GM23338 (cell line): ENCODE measurements around the gene CMPK1. TPM values are rescaled to one million over a fixed set of nuclear protein-coding genes. Genes with fewer than 3 reads are reported as not detected.

ENCODE experiments used
- ATAC-seq: fragments of 200-7000 bp; cut with Tn5 transposase; 3 replicates; pipeline ENCODE4 v1.9.1; 2020
- DNase-seq: peaks from one replicate; pipeline ENCODE4 v3.0.0-alpha.2; 2015; ENCODE audit warnings: low spot score
- H2AFZ ChIP-seq: fragments of 200-600 bp; sonication (generic); 2 replicates; pipeline ENCODE4 v1.8.0; 2016; ENCODE audit warnings: antibody characterized with exemption, mild to moderate bottlenecking, moderate library complexity
- H3F3A ChIP-seq: fragments of 200-600 bp; sonication (generic); replicated peaks from 2 replicates; pipeline ENCODE4 v1.8.0; 2017; ENCODE audit warnings: antibody characterized with exemption, mixed run types, low read depth
- H3K27ac ChIP-seq: fragments of 200-600 bp; sonication (generic); 2 replicates; pipeline ENCODE4 v1.6.1; 2016; ENCODE audit warnings: low read depth
- H3K27me3 ChIP-seq: fragments of 200-600 bp; sonication (generic); 2 replicates; pipeline ENCODE4 v1.8.0; 2016; ENCODE audit warnings: mild to moderate bottlenecking, mixed run types, moderate library complexity; ENCODE audit not compliant: insufficient read depth
- H3K36me3 ChIP-seq: fragments of 200-600 bp; sonication (generic); 2 replicates; pipeline ENCODE4 v1.8.0; 2016; ENCODE audit warnings: mild to moderate bottlenecking; ENCODE audit not compliant: insufficient read depth
- H3K4me1 ChIP-seq: fragments of 200-600 bp; sonication (generic); 2 replicates; pipeline ENCODE4 v1.8.0; 2016; ENCODE audit warnings: mild to moderate bottlenecking, moderate library complexity; ENCODE audit not compliant: insufficient read depth
- H3K4me2 ChIP-seq: fragments of 200-600 bp; sonication (generic); 2 replicates; pipeline ENCODE4 v1.7.1; 2017; ENCODE audit warnings: mixed run types
- H3K4me3 ChIP-seq: fragments of 200-600 bp; sonication (generic); 2 replicates; pipeline ENCODE4 v1.6.1; 2016; ENCODE audit warnings: mixed run types
- H3K79me2 ChIP-seq: fragments of 200-600 bp; sonication (generic); replicated peaks from 2 replicates; pipeline ENCODE4 v1.8.0; 2017; ENCODE audit warnings: mild to moderate bottlenecking; ENCODE audit not compliant: insufficient read depth
- H3K9me2 ChIP-seq: fragments of 200-600 bp; sonication (generic); 2 replicates; pipeline ENCODE4 v1.8.0; 2017; ENCODE audit not compliant: insufficient read depth
- H4K20me1 ChIP-seq: fragments of 200-600 bp; sonication (generic); replicated peaks from 2 replicates; pipeline ENCODE4 v1.8.0; 2017; ENCODE audit warnings: mild to moderate bottlenecking; ENCODE audit not compliant: insufficient read depth
- H3K27ac Mint-ChIP-seq: 2 replicates; pipeline ENCODE4 v1.8.0; 2020; ENCODE audit warnings: inconsistent platforms, mild to moderate bottlenecking, moderate library complexity, mixed read lengths
- H3K27me3 Mint-ChIP-seq: 3 replicates; pipeline ENCODE4 v1.8.0; 2022; ENCODE audit warnings: low read depth, mild to moderate bottlenecking, moderate library complexity, mixed read lengths, inconsistent platforms; ENCODE audit not compliant: insufficient read depth, poor library complexity
- H3K36me3 Mint-ChIP-seq: 3 replicates; pipeline ENCODE4 v1.8.0; 2021; ENCODE audit warnings: low read depth, mild to moderate bottlenecking, inconsistent platforms, moderate library complexity, mixed read lengths
- H3K4me1 Mint-ChIP-seq: 3 replicates; pipeline ENCODE4 v1.8.0; 2020; ENCODE audit warnings: mild to moderate bottlenecking, inconsistent platforms, mixed read lengths
- H3K4me3 Mint-ChIP-seq: 3 replicates; pipeline ENCODE4 v1.8.0; 2021; ENCODE audit warnings: moderate library complexity, mild to moderate bottlenecking, inconsistent platforms, mixed read lengths
- H3K9me3 Mint-ChIP-seq: 3 replicates; pipeline ENCODE4 v1.8.0; 2020; ENCODE audit warnings: moderate library complexity, mild to moderate bottlenecking, inconsistent platforms, mixed read lengths
- CTCF ChIP-seq, 2 experiments: fragments of 200-600 bp in 1 of 2; sonication (generic) in 1 of 2; conservative IDR thresholded peaks; 2 replicates each; pipeline versions ENCODE4 v1.5.1 to v1.6.1; 2016 to 2017; ENCODE audit warnings: antibody characterized with exemption in 2 of 2, low read depth in 2 of 2, mild to moderate bottlenecking in 2 of 2, moderate library complexity in 1 of 2
- EZH2 ChIP-seq: fragments of 200-600 bp; sonication (generic); IDR thresholded peaks from one replicate; pipeline ENCODE4 v1.8.0; 2017; ENCODE audit warnings: antibody characterized with exemption, mild to moderate bottlenecking, low read depth; ENCODE audit not compliant: unreplicated experiment
- EZH2phosphoT487 ChIP-seq: fragments of 200-600 bp; sonication (generic); IDR thresholded peaks from one replicate; pipeline ENCODE4 v1.8.1; 2018; ENCODE audit warnings: antibody characterized with exemption; ENCODE audit not compliant: unreplicated experiment
- NANOG ChIP-seq: IDR thresholded peaks from 2 replicates; pipeline ENCODE4 v1.6.1; 2016; ENCODE audit warnings: antibody characterized with exemption, borderline replicate concordance
- ZNF331 ChIP-seq: fragments of 250-450 bp; sonication (Bioruptor Pico); IDR thresholded peaks from 2 replicates; pipeline ENCODE4 v1.5.0; 2020; ENCODE audit warnings: low read depth, mild to moderate bottlenecking, moderate library complexity
- ZNF462 ChIP-seq: fragments of 250-450 bp; sonication (Bioruptor Pico); IDR thresholded peaks from 2 replicates; pipeline ENCODE4 v1.5.0; 2020; ENCODE audit warnings: mild to moderate bottlenecking, moderate library complexity
- polyA plus RNA-seq: library from polyadenylated mRNA; unstranded; fragments of >200 nt; fragmentation: Nextera tagmentation; extraction: Ambion mirVana; gene quantifications from 2 replicates; pipeline ENCODE4 v1.2.1, GENCODE V29; 2016
- total RNA-seq: library from RNA; depleted of rRNA; stranded (reverse); fragments of >200 nt; shearing (Covaris generic); gene quantifications from 2 replicates; pipeline ENCODE4 v1.2.3, GENCODE V29; 2014
- TF ChIP-seq, protein P1 (sequence below): IDR thresholded peaks from one replicate; pipeline ENCODE4 v1.6.1; 2018; ENCODE audit warnings: antibody characterized with exemption; ENCODE audit not compliant: unreplicated experiment

The CMPK1 gene
- total and polyA plus RNA-seq, 2 experiments from 2014 or later: 22.8 to 28.6 TPM

- Histone ChIP-seq H3K27ac (no peak overlapping the region), H4K20me1 (no peaks in the 10 kb centered on the region), H3F3A (no peaks in the 10 kb centered on the region), H3K79me2 (no peaks in the 10 kb centered on the region), H3K4me2 (no peak overlapping the region), H3K27me3 (no peaks in the 10 kb centered on the region), H3K9me2 (no peaks in the 10 kb centered on the region), H3K4me1 (peaks cover 11% of the 10 kb centered on the region), H2AFZ (no peak overlapping the region), H3K36me3 (peaks cover 10% of the 10 kb centered on the region), H3K4me3 (no peak overlapping the region)
- Mint-ChIP-seq H3K36me3 (peaks cover 2% of the 10 kb centered on the region; the same call in 2 of the 3 replicates), H3K9me3 (no peaks in the 10 kb centered on the region), H3K4me3 (no peak overlapping the region), H3K27me3 (no peaks in the 10 kb centered on the region), H3K27ac (no peak overlapping the region), H3K4me1 (peaks cover 12% of the 10 kb centered on the region)
- TF ChIP-seq CTCF (conservative IDR thresholded peaks at IDR 0.05; ENCODE audit: low read depth in 2 of 2) (no peak), ZNF331 (CRISPR knock-in tag) (no peak)
- TF ChIP-seq, protein P1, sequence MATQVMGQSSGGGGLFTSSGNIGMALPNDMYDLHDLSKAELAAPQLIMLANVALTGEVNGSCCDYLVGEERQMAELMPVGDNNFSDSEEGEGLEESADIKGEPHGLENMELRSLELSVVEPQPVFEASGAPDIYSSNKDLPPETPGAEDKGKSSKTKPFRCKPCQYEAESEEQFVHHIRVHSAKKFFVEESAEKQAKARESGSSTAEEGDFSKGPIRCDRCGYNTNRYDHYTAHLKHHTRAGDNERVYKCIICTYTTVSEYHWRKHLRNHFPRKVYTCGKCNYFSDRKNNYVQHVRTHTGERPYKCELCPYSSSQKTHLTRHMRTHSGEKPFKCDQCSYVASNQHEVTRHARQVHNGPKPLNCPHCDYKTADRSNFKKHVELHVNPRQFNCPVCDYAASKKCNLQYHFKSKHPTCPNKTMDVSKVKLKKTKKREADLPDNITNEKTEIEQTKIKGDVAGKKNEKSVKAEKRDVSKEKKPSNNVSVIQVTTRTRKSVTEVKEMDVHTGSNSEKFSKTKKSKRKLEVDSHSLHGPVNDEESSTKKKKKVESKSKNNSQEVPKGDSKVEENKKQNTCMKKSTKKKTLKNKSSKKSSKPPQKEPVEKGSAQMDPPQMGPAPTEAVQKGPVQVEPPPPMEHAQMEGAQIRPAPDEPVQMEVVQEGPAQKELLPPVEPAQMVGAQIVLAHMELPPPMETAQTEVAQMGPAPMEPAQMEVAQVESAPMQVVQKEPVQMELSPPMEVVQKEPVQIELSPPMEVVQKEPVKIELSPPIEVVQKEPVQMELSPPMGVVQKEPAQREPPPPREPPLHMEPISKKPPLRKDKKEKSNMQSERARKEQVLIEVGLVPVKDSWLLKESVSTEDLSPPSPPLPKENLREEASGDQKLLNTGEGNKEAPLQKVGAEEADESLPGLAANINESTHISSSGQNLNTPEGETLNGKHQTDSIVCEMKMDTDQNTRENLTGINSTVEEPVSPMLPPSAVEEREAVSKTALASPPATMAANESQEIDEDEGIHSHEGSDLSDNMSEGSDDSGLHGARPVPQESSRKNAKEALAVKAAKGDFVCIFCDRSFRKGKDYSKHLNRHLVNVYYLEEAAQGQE: no peak
- ATAC-seq (no peak), DNase-seq (no peak)
Observed at GRCh38 chr1:47378147-47378546, 44.6 kb downstream of the CMPK1 start.

GRCh38 chr1:47380699-47381098 is 47.1 kb downstream of the CMPK1 start:
- H2AFZ ChIP-seq: no peak overlapping the region
- Mint-ChIP-seq H3K27me3 (peaks cover 5% of the 10 kb centered on the region), H3K36me3 (no peaks in the 10 kb centered on the region), H3K9me3 (no peaks in the 10 kb centered on the region), H3K4me1 (peaks cover 12% of the 10 kb centered on the region), H3K4me3 (no peak overlapping the region), H3K27ac (no peak overlapping the region)
- H3K36me3 ChIP-seq: no peaks in the 10 kb centered on the region
- H3K4me2 ChIP-seq: no peak overlapping the region
- H3F3A ChIP-seq: no peaks in the 10 kb centered on the region
- no peaks in the 10 kb centered on the region for H3K27me3 ChIP-seq
- no peaks in the 10 kb centered on the region for H3K9me2 ChIP-seq
- no peak overlapping the region for H3K4me3 ChIP-seq
- H4K20me1 ChIP-seq: no peaks in the 10 kb centered on the region
- ATAC-seq (no peak), DNase-seq (no peak)
- H3K27ac ChIP-seq: no peak overlapping the region
- H3K4me1 ChIP-seq: peaks cover 11% of the 10 kb centered on the region
- no peaks in the 10 kb centered on the region for H3K79me2 ChIP-seq
- TF ChIP-seq CTCF (conservative IDR thresholded peaks at IDR 0.05; ENCODE audit: low read depth in 2 of 2) (no peak), ZNF462 (CRISPR knock-in tag) (no peak), EZH2phosphoT487 (no peak), EZH2 (no peak), NANOG (no peak)
